Tibial artery (tissue), 4 donors: ENCODE results near the gene ERO1B.

Experiments used
- DNase-seq, 2 donors: peaks; one replicate each; pipeline ENCODE4 v3.0.0-alpha.2; 2019
- H3K27ac ChIP-seq, 2 donors: fragments of 200-600 bp; sonication (generic) in 1 of 2; 1 replicate in 1 of 2; 2 replicates in 1 of 2; pipeline ENCODE4 v1.5.1; 2018 to 2019; ENCODE audit warnings: mild to moderate bottlenecking in 1 of 2
- H3K27me3 ChIP-seq, 2 donors: fragments of 200-600 bp; sonication (generic) in 1 of 2; one replicate each; pipeline versions ENCODE4 v1.5.1 to v1.6.0; 2016 to 2019
- H3K36me3 ChIP-seq, 3 donors: fragments of 200-600 bp; sonication (generic) in 2 of 3; one replicate each; pipeline ENCODE4 v1.5.1; 2016 to 2019; ENCODE audit warnings: mild to moderate bottlenecking in 2 of 3
- H3K4me1 ChIP-seq, 4 donors: fragments of 200-600 bp; sonication (generic) in 2 of 4; 1 replicate in 3 of 4; 2 replicates in 1 of 4; pipeline ENCODE4 v1.5.1; 2016 to 2019
- H3K4me3 ChIP-seq, 2 donors: fragments of 200-600 bp; sonication (generic) in 1 of 2; 1 replicate in 1 of 2; 2 replicates in 1 of 2; pipeline ENCODE4 v1.5.1; 2018 to 2019; ENCODE audit warnings: mild to moderate bottlenecking in 2 of 2
- H3K9me3 ChIP-seq, 3 donors: fragments of 200-600 bp; sonication (generic) in 1 of 3; one replicate each; pipeline ENCODE4 v1.5.1; 2016 to 2019
- CTCF ChIP-seq, 2 experiments: fragments of 200-600 bp in 1 of 2; fragments of 450-650 bp in 1 of 2; IDR thresholded peaks; one replicate each; pipeline ENCODE4 v1.5.1; 2017 to 2019; ENCODE audit warnings: antibody characterized with exemption in 2 of 2, mild to moderate bottlenecking in 1 of 2, moderate library complexity in 1 of 2
- intact Hi-C: fragments of 100-400 bp; cut with DNase I; formaldehyde crosslinking; loops from one replicate; pipeline ENCODE4 v1.15.0; 2023; ENCODE audit warnings: low total_unique reads

ERO1B gene

GRCh38 chr1:236301080-236301957 is 19.6 kb upstream of the ERO1B start:
- no peaks in the 10 kb centered on the region for H3K36me3 ChIP-seq
- no peak overlapping the region for H3K4me3 ChIP-seq
- no peak overlapping the region for H3K27ac ChIP-seq
- H3K27me3 ChIP-seq, result peaks cover 0 to 3% of the 10 kb centered on the region in 2 donors
- DNase-seq, result no peak
- H3K9me3 ChIP-seq, result peaks cover 0 to 5% (median 0%) of the 10 kb centered on the region in 3 donors
- TF ChIP-seq CTCF (IDR thresholded peaks at IDR 0.05), result no peak
- H3K4me1 ChIP-seq, result no peaks in the 10 kb centered on the region
- intact Hi-C loops, result no loop called here

- no peak overlapping the region for H3K27ac ChIP-seq
- DNase-seq, result no peak
- TF ChIP-seq CTCF (IDR thresholded peaks at IDR 0.05), result no peak
- intact Hi-C loops, result no loop called here
- no peak overlapping the region for H3K4me3 ChIP-seq
- peaks cover 0 to 5% (median 0%) of the 10 kb centered on the region in 3 donors for H3K9me3 ChIP-seq
- no peaks in the 10 kb centered on the region for H3K36me3 ChIP-seq
- H3K27me3 ChIP-seq, result peaks cover 0 to 3% of the 10 kb centered on the region in 2 donors
- H3K4me1 ChIP-seq, result no peaks in the 10 kb centered on the region
These were observed 15.4 kb upstream of the ERO1B start for GRCh38 chr1:236297161-236297560.

GRCh38 chr1:236292425-236292824 is 10.7 kb upstream of the ERO1B start:
- intact Hi-C loops, result no loop called here
- Histone ChIP-seq H3K4me1 (no peaks in the 10 kb centered on the region), H3K27me3 (peaks cover 0 to 8% of the 10 kb centered on the region in 2 donors), H3K27ac (no peak overlapping the region), H3K4me3 (no peak overlapping the region), H3K36me3 (no peaks in the 10 kb centered on the region), H3K9me3 (no peaks in the 10 kb centered on the region)
- no peak for TF ChIP-seq CTCF (IDR thresholded peaks at IDR 0.05)
- DNase-seq, result no peak

GRCh38 chr1:236289492-236290131 is 7.9 kb upstream of the ERO1B start:
- no peak overlapping the region for H3K27ac ChIP-seq
- TF ChIP-seq CTCF (IDR thresholded peaks at IDR 0.05), result no peak
- H3K4me1 ChIP-seq, result no peaks in the 10 kb centered on the region
- no peak for DNase-seq
- no peaks in the 10 kb centered on the region for H3K9me3 ChIP-seq
- no peaks in the 10 kb centered on the region for H3K36me3 ChIP-seq
- intact Hi-C loops, result no loop called here
- no peak overlapping the region for H3K4me3 ChIP-seq
- H3K27me3 ChIP-seq, result peaks cover 0 to 20% of the 10 kb centered on the region in 2 donors

GRCh38 chr1:236288620-236288976 is 6.8 kb upstream of the ERO1B start:
- intact Hi-C loops, result no loop called here
- Histone ChIP-seq H3K4me1 (no peaks in the 10 kb centered on the region), H3K36me3 (no peaks in the 10 kb centered on the region), H3K4me3 (no peak overlapping the region), H3K27ac (no peak overlapping the region), H3K27me3 (peaks cover 0 to 20% of the 10 kb centered on the region in 2 donors), H3K9me3 (no peaks in the 10 kb centered on the region)
- DNase-seq, result no peak
- TF ChIP-seq CTCF (IDR thresholded peaks at IDR 0.05), result no peak
